GM10266 (cell line): ENCODE measurements around the gene IGLL5.

Experiments used
- DNase-seq: peaks from one replicate; pipeline ENCODE4 v3.0.0; 2012; ENCODE audit errors: extremely low spot score
- CTCF ChIP-seq: IDR thresholded peaks from 2 replicates; pipeline ENCODE4 v1.5.1; 2012; ENCODE audit warnings: mild to moderate bottlenecking, low read depth; ENCODE audit not compliant: control insufficient read depth, insufficient read depth; ENCODE audit errors: missing control alignments

Gene IGLL5

GRCh38 chr22:22881116-22882000 lies 6.3 kb upstream of the IGLL5 start:
- no peak for DNase-seq
- no peak for TF ChIP-seq CTCF

GRCh38 chr22:22882033-22882717 lies 5.4 kb upstream of the IGLL5 start:
- TF ChIP-seq CTCF: no peak
- DNase-seq: no peak

GRCh38 chr22:22883090-22883727 lies 4.4 kb upstream of the IGLL5 start:
- TF ChIP-seq CTCF: no peak
- no peak for DNase-seq

GRCh38 chr22:22884010-22884887 lies 3.4 kb upstream of the IGLL5 start:
- DNase-seq: peak; percentile 63
- TF ChIP-seq CTCF: peak; percentile 70

- peak; percentile 69 for DNase-seq
- TF ChIP-seq CTCF: no peak
These were observed 2.5 kb upstream of the IGLL5 start for GRCh38 chr22:22884888-22885840.

- no peak for DNase-seq
- no peak for TF ChIP-seq CTCF
These were observed 1.1 kb upstream of the IGLL5 start for GRCh38 chr22:22886546-22886945.
